ENCODE results near the gene CCDC60. TPM values are rescaled to one million over a fixed set of nuclear protein-coding genes. Genes with fewer than 3 reads are reported as not detected.
"Not testable (repeated sequence)": the region's sequence is repeated elsewhere in the genome, so short reads cannot be mapped to it uniquely, and the experiment has no call there.

CCDC60 gene
- total RNA-seq, 1 donor from 2014 or later: 3.8 TPM

- no peak overlapping the region for H3K27ac Mint-ChIP-seq (ENCODE audit: unreplicated experiment)
- no peak for DNase-seq
- peaks cover 4% of the 10 kb centered on the region for H3K9me3 Mint-ChIP-seq (ENCODE audit: unreplicated experiment)
- H3K36me3 Mint-ChIP-seq (ENCODE audit: unreplicated experiment): no peaks in the 10 kb centered on the region
- TF ChIP-seq CTCF (IDR thresholded peaks at IDR 0.05; ENCODE audit: partially characterized antibody, unreplicated experiment): no peak
- no peak overlapping the region for H3K4me3 Mint-ChIP-seq (ENCODE audit: unreplicated experiment)
- peaks cover 5% of the 10 kb centered on the region for H3K27me3 Mint-ChIP-seq (ENCODE audit: unreplicated experiment)
- H3K4me1 Mint-ChIP-seq (ENCODE audit: low read depth, unreplicated experiment): peaks cover 38% of the 10 kb centered on the region
Measured at GRCh38 chr12:119341988-119342387, 7.5 kb downstream of the CCDC60 start.

GRCh38 chr12:119343130-119343529 is 8.6 kb downstream of the CCDC60 start:
- Mint-ChIP-seq H3K9me3 (ENCODE audit: unreplicated experiment) (peaks cover 4% of the 10 kb centered on the region), H3K27me3 (ENCODE audit: unreplicated experiment) (peaks cover 5% of the 10 kb centered on the region), H3K27ac (ENCODE audit: unreplicated experiment) (peak overlapping the region; percentile 48), H3K4me3 (ENCODE audit: unreplicated experiment) (no peak overlapping the region), H3K4me1 (ENCODE audit: low read depth, unreplicated experiment) (peaks cover 30% of the 10 kb centered on the region), H3K36me3 (ENCODE audit: unreplicated experiment) (no peaks in the 10 kb centered on the region)
- no peak for DNase-seq
- TF ChIP-seq CTCF (IDR thresholded peaks at IDR 0.05; ENCODE audit: partially characterized antibody, unreplicated experiment): no peak

GRCh38 chr12:119354172-119354571 is 19.6 kb downstream of the CCDC60 start:
- Mint-ChIP-seq H3K36me3 (ENCODE audit: unreplicated experiment) (peaks cover 40% of the 10 kb centered on the region), H3K9me3 (ENCODE audit: unreplicated experiment) (peaks cover 4% of the 10 kb centered on the region), H3K4me1 (ENCODE audit: low read depth, unreplicated experiment) (peaks cover 3% of the 10 kb centered on the region), H3K4me3 (ENCODE audit: unreplicated experiment) (peak overlapping the region; percentile 12), H3K27me3 (ENCODE audit: unreplicated experiment) (peaks cover 7% of the 10 kb centered on the region), H3K27ac (ENCODE audit: unreplicated experiment) (no peak overlapping the region)
- no peak for DNase-seq
- no peak for TF ChIP-seq CTCF (IDR thresholded peaks at IDR 0.05; ENCODE audit: partially characterized antibody, unreplicated experiment)

GRCh38 chr12:119360366-119360765 is 25.8 kb downstream of the CCDC60 start:
- Mint-ChIP-seq H3K36me3 (ENCODE audit: unreplicated experiment) (peaks cover 17% of the 10 kb centered on the region), H3K4me1 (ENCODE audit: low read depth, unreplicated experiment) (peaks cover 14% of the 10 kb centered on the region), H3K9me3 (ENCODE audit: unreplicated experiment) (peaks cover 11% of the 10 kb centered on the region)
- H3K4me3 Mint-ChIP-seq (ENCODE audit: unreplicated experiment); DNase-seq; H3K27ac Mint-ChIP-seq (ENCODE audit: unreplicated experiment); H3K27me3 Mint-ChIP-seq (ENCODE audit: unreplicated experiment): not testable (repeated sequence)

- Mint-ChIP-seq H3K27me3 (ENCODE audit: unreplicated experiment) (peaks cover 1% of the 10 kb centered on the region), H3K4me3 (ENCODE audit: unreplicated experiment) (no peak overlapping the region), H3K27ac (ENCODE audit: unreplicated experiment) (peak overlapping the region; percentile 80)
Measured at GRCh38 chr12:119363037-119363436, 28.5 kb downstream of the CCDC60 start.

More at GRCh38 chr12:119363037-119363436, 28.5 kb downstream of the CCDC60 start:
- Mint-ChIP-seq H3K4me1 (ENCODE audit: low read depth, unreplicated experiment) (peaks cover 14% of the 10 kb centered on the region), H3K36me3 (ENCODE audit: unreplicated experiment) (peaks cover 5% of the 10 kb centered on the region), H3K9me3 (ENCODE audit: unreplicated experiment) (peaks cover 12% of the 10 kb centered on the region)
- no peak for DNase-seq
- TF ChIP-seq CTCF (IDR thresholded peaks at IDR 0.05; ENCODE audit: partially characterized antibody, unreplicated experiment): no peak

Measured in glutamatergic neuron (in vitro differentiated cells).